GM18502 (cell line): ENCODE data around the gene OR7C2.

ENCODE experiments used
- ATAC-seq: cut with Tn5 transposase; IDR thresholded peaks from one replicate; pipeline ENCODE4 v1.9.1; 2021; ENCODE audit warnings: mild to moderate bottlenecking; ENCODE audit not compliant: unreplicated experiment, poor library complexity

OR7C2 gene

GRCh38 chr19:14978161-14978776, 37.0 kb downstream of the OR7C2 start:
- ATAC-seq: no peak

DNA sequence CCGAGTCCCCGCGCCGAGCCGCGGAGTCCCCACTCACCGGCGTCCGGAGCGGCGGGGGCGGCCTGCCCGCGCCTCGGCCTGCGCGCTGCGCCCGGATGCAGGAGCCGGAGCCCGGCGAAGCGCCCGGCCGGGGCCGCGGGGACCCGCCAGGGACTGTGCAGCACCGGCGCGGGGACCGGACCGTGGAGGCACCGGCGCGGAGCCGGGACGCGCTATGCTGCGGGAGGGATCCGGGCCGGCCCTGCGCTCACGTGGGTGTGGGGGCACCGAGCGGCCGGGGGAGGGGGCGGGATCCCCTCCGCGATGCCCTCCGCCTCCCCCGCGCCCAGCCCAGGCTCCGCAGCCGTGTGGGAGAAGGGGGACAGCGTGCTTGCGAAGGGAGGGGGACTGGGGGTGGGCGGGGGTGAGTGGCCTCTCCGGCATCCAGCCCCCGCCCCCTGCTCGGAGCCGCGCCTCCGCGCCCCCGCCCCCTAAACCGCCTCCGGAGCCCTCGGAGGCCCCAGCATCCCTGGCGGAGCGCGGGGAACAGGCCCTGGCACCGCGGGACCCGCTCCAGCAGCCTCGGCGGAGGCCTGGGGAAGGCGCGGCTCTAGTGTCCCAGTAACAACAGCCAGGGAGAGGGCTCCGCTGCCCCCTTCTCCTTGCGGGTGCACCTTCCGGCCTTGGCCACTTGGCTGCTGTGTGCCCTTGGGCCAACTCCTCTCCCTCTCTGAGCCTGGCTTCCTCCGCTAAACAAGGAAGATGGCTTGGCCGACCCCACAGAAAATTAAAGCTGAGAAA, 38.4 kb downstream of the OR7C2 start, which contains the start of gene SLC1A6:
Gene SLC1A6 (minus strand): TSS at position 389 of the 780 bp plus-strand sequence. CDS start 6,954 bp downstream, outside the sequence.
- no peak for ATAC-seq

- ATAC-seq: no peak
Measured at GRCh38 chr19:14985133-14985532, 43.8 kb downstream of the OR7C2 start.
